ENCODE data around the gene XXYLT1.

GRCh38 chr3:195114786-195115599 is 156.0 kb downstream of the XXYLT1 start:
- no peak for TF ChIP-seq NR2C2 (CRISPR knock-in tag; IDR thresholded peaks at IDR 0.05)
- no peak for TF ChIP-seq ZBTB21 (CRISPR knock-in tag; IDR thresholded peaks at IDR 0.05; ENCODE audit: borderline replicate concordance)
- no peak for TF ChIP-seq ATF3 (CRISPR knock-in tag; conservative IDR thresholded peaks at IDR 0.05)
- TF ChIP-seq CTCF (IDR thresholded peaks at IDR 0.05) = no peak
- TF ChIP-seq SP1 (CRISPR knock-in tag; conservative IDR thresholded peaks at IDR 0.05) = no peak
- TF ChIP-seq, protein P1, sequence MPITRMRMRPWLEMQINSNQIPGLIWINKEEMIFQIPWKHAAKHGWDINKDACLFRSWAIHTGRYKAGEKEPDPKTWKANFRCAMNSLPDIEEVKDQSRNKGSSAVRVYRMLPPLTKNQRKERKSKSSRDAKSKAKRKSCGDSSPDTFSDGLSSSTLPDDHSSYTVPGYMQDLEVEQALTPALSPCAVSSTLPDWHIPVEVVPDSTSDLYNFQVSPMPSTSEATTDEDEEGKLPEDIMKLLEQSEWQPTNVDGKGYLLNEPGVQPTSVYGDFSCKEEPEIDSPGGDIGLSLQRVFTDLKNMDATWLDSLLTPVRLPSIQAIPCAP (CRISPR knock-in tag; IDR thresholded peaks at IDR 0.05) = no peak
- TF ChIP-seq NFYB (CRISPR knock-in tag; conservative IDR thresholded peaks at IDR 0.05; ENCODE audit: low read depth) = no peak
- no peak for TF ChIP-seq ZNF396 (CRISPR knock-in tag; IDR thresholded peaks at IDR 0.05; ENCODE audit: borderline replicate concordance)
- TF ChIP-seq, protein P2, sequence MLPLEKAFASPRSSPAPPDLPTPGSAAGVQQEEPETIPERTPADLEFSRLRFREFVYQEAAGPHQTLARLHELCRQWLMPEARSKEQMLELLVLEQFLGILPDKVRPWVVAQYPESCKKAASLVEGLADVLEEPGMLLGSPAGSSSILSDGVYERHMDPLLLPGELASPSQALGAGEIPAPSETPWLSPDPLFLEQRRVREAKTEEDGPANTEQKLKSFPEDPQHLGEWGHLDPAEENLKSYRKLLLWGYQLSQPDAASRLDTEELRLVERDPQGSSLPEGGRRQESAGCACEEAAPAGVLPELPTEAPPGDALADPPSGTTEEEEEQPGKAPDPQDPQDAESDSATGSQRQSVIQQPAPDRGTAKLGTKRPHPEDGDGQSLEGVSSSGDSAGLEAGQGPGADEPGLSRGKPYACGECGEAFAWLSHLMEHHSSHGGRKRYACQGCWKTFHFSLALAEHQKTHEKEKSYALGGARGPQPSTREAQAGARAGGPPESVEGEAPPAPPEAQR (CRISPR knock-in tag; IDR thresholded peaks at IDR 0.05) = no peak
- no peak for TF ChIP-seq USF1 (CRISPR knock-in tag; IDR thresholded peaks at IDR 0.05)
- no peak for TF ChIP-seq ATF1 (CRISPR knock-in tag; IDR thresholded peaks at IDR 0.05)
- TF ChIP-seq USF2 (CRISPR knock-in tag; IDR thresholded peaks at IDR 0.05) = no peak

All from WTC11 (cell line).